Cortex of kidney (tissue), 1 donor: Measurements from ENCODE around the gene CDH4.

Source experiments
- DNase-seq: peaks from one replicate; lab custom pipeline; 2025; lab: John Stamatoyannopoulos, UW

Gene CDH4

GRCh38 chr20:61791995-61792394 is 539.9 kb downstream of the CDH4 start:
- DNase-seq: no peak

GRCh38 chr20:61795669-61796630 is 543.9 kb downstream of the CDH4 start:
- DNase-seq: no peak

- no peak for DNase-seq
Observed at GRCh38 chr20:61796738-61797137, 544.7 kb downstream of the CDH4 start.

GRCh38 chr20:61797200-61797599 is 545.1 kb downstream of the CDH4 start:
- no peak for DNase-seq

GRCh38 chr20:61797971-61798411 is 545.9 kb downstream of the CDH4 start:
- no peak for DNase-seq

GRCh38 chr20:61798632-61799031 is 546.6 kb downstream of the CDH4 start:
- DNase-seq: no peak

GRCh38 chr20:61799394-61799923 is 547.4 kb downstream of the CDH4 start:
- DNase-seq: no peak

GRCh38 chr20:61799928-61800327 is 547.9 kb downstream of the CDH4 start:
- no peak for DNase-seq

GRCh38 chr20:61800359-61801064 is 548.5 kb downstream of the CDH4 start:
- no peak for DNase-seq

- no peak for DNase-seq
Observed at GRCh38 chr20:61801065-61801360, 549.0 kb downstream of the CDH4 start.

- no peak for DNase-seq
Observed at GRCh38 chr20:61801428-61801827, 549.4 kb downstream of the CDH4 start.

GRCh38 chr20:61801857-61802442 is 549.9 kb downstream of the CDH4 start:
- no peak for DNase-seq

GRCh38 chr20:61802721-61803311 is 550.8 kb downstream of the CDH4 start:
- no peak for DNase-seq

- DNase-seq: no peak
Observed at GRCh38 chr20:61803416-61803914, 551.4 kb downstream of the CDH4 start.

GRCh38 chr20:61803915-61804751 is 552.1 kb downstream of the CDH4 start:
- no peak for DNase-seq

- no peak for DNase-seq
Observed at GRCh38 chr20:61804752-61805295, 552.8 kb downstream of the CDH4 start.

- DNase-seq: no peak
Observed at GRCh38 chr20:61805365-61805764, 553.3 kb downstream of the CDH4 start.

- no peak for DNase-seq
Observed at GRCh38 chr20:61805781-61806180, 553.7 kb downstream of the CDH4 start.

- DNase-seq: no peak
Observed at GRCh38 chr20:61806314-61806713, 554.3 kb downstream of the CDH4 start.

GRCh38 chr20:61806995-61807394 is 554.9 kb downstream of the CDH4 start:
- no peak for DNase-seq
